HG02970 (cell line): ENCODE measurements around the gene DMKN.

Experiments
- ATAC-seq: cut with Tn5 transposase; IDR thresholded peaks from one replicate; pipeline ENCODE4 v1.9.1; 2021; ENCODE audit warnings: mild to moderate bottlenecking, moderate library complexity, moderate number of reproducible peaks; ENCODE audit not compliant: unreplicated experiment, low FRiP score

The DMKN gene

DNA sequence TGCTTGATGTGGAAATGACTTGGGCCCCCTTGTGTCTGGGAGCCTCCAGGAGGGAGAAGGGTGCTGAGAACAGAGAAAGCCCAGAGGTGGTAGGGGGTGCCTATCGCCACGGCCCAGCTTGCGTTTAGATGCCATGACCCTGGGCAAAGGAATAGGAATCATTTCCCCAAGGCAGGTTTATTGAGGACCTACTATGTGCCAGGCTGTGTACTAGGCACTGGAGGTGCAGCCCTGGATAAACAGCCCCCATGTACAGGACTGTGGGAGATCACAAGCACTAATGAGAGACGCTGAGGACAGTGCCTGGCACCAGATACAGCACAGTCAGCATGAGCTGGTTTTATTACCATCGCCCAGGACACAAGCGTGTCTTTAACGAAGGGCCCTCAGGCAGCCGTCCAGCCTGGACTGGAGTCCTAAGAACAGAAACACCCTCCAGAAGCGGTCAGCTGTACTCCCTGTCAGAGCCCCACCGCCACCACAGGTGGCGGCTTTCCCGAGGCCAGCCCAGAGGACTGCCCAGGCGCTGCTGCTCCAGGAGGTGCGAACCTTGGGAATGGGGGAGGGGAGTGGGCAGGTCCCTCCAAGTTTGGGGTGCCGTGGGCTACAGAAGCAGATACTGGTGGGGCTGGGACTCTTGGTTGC lies 36.6 kb upstream of the DMKN start:
- ATAC-seq, result no peak

GRCh38 chr19:35549174-35549788 lies 35.8 kb upstream of the DMKN start:
- no peak for ATAC-seq

DNA sequence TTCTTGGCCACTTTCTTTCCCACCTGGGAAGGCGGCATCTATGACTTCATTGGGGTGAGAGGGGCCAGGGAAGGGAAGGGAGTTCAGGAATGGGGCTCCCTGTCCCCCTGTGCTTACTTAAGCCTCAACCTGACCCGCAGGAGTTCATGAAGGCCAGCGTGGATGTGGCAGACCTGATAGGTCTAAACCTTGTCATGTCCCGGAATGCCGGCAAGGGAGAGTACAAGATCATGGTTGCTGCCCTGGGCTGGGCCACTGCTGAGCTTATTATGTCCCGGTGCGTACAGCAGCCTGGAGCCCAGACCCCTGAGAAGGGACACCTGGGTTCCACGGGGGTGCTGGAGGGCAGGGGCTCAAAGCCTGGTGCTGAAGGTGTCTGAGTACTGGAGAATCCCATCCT lies 33.1 kb upstream of the DMKN start:
- no peak for ATAC-seq

- ATAC-seq, result peak; percentile 26
Measured at GRCh38 chr19:35545855-35546381, 32.5 kb upstream of the DMKN start.

DNA sequence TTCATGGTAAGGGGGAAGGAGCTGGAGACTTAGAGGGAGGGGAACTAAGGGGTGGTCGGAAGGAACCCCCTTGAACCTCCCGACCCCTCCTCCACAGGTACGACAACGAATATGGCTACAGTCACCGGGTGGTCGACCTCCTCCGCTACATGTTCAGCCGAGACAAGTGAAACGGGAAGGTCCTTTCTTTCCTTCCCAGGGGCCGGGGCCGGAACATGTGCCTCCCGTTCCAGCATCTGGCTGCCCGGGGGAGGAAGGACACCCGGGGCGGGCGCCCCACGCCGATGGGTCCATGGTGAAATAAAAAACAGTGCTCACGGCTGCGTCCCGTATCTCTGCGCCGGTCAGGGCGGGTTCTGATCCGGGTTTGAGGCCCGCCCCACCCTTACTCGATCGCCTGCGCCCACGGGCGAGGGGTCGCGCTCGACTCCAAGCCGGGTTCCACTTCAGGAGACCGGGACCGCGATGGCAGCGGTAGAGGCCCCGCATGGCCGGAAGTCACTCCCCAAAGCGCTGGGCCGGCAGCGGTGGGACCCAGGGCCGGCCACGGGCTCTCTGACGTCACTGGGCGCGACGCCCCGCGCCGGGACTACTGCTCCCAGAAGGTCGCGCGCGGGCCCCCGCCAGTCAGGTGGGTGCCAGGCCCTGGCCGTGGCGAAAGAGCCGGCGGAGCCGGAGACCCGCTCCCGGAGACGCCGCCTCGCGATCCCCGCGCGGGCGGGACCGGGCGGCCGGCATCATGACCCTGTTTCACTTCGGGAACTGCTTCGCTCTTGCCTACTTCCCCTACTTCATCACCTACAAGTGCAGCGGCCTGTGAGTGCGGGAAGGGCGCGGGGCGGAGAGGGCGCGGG lies 31.8 kb upstream of the DMKN start, which contains the start of gene TMEM147:
Gene TMEM147, plus strand, starts transcription at position 626 of the 854 bp plus-strand sequence. Its CDS starts 114 bp downstream, at position 740.
- ATAC-seq, result peak; percentile 85

- ATAC-seq, result no peak
Measured at GRCh38 chr19:35544110-35544802, 30.8 kb upstream of the DMKN start.

DNA sequence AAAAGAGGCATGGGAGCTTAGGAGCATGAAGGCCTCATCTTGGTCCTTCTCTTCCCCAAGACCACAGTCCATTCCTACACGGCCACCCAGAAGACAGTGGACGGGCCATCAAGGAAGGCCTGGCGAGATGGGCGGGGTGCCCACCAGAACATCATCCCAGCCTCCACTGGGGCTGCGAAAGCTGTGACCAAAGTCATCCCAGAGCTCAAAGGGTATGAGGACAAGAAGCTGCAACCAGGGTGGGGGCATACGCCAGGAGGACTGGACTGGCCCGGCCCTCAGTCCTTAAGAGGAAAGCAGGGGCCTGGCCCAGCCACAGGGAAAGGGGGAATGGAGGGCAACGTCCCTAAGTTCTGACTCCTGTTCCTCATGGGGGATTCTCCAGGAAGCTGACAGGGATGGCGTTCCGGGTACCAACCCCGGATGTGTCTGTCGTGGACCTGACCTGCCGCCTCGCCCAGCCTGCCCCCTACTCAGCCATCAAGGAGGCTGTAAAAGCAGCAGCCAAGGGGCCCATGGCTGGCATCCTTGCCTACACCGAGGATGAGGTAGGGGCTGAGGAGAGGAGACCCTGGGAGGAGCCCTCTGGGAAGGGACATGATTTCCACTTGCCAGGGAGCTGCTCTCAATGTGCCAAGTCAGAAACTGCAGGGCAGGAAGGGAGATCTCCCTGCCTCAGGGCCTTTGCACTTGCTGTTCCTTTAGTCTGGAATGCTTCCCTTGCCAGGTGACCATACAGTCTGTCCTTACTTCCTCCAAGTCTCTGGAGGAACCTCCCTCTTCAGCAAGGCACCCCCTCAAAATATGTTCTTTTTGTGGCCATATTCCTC lies 30.0 kb upstream of the DMKN start:
- no peak for ATAC-seq

DNA sequence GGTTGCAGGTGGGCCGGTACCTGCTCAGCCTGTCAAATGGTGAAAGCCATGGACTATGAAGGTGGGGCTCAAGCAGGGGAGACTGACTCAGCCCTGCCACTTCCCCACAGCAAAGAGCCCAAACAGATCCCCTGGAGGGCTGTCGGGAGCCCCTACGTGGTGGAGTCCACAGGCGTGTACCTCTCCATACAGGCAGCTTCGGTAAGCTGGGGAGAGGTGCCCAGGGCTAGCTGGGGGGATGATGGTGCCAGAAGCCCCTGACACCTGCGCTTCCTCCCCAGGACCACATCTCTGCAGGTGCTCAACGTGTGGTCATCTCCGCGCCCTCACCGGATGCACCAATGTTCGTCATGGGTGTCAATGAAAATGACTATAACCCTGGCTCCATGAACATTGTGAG lies 28.8 kb upstream of the DMKN start:
- no peak for ATAC-seq

- ATAC-seq, result no peak
Measured at GRCh38 chr19:35540356-35540927, 27.0 kb upstream of the DMKN start.

DNA sequence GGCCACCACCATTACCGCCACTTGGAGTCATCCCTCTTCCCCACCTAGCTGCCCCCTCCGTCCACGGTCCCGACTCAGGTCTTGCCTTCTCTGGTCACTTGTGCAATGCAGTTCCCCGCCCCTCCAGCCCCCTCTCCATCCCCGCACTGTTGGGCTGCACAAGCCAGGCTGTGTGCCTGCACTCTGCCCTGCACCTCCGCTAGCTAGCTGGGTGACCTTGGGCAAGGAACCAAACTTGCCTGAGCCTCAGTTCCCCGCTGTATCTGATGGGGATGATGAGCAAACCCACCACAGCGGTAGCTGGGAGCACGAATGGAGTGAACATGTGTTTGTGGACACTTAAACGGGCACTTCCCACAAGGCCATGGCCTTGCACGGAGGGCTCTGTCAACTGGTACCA lies 26.4 kb upstream of the DMKN start:
- no peak for ATAC-seq

- no peak for ATAC-seq
Measured at GRCh38 chr19:35539314-35539713, 25.9 kb upstream of the DMKN start.

GRCh38 chr19:35534803-35535480 lies 21.5 kb upstream of the DMKN start:
- ATAC-seq, result no peak

GRCh38 chr19:35533822-35534392 lies 20.5 kb upstream of the DMKN start:
- ATAC-seq, result no peak

DNA sequence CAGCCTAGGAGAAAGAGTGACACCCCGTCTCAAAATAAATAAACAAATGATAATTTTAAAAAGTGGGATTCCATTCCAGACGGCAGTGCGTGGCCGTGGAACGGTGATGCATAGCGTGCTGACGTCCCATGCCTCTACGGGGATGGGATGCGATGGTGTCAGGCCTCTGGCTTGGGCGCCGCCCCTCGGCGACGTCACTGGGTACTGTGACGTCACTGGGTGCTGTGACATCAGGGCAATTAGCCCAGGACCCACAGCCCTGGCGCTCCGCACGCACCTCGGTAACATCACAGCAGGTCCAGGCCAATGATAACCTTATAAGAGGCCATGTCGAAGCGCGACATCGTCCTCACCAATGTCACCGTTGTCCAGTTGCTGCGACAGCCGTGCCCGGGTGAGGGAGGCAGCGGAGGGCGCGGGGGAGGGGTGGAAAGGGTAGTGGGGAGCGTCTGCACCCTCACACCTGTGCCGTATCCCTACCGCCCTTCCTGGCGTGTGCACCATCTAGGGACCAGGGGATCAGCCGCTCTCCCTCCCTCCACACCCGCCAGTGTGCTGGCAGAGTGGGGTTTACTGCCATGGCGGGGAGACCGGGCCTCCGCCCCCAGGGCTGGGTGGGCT lies 19.9 kb upstream of the DMKN start, which contains the start of gene GAPDHS:
Gene GAPDHS, plus strand, starts transcription at position 256 of the 621 bp plus-strand sequence. Its CDS starts 72 bp downstream, at position 328.
- no peak for ATAC-seq

GRCh38 chr19:35531291-35531690 lies 17.8 kb upstream of the DMKN start:
- ATAC-seq, result no peak

DNA sequence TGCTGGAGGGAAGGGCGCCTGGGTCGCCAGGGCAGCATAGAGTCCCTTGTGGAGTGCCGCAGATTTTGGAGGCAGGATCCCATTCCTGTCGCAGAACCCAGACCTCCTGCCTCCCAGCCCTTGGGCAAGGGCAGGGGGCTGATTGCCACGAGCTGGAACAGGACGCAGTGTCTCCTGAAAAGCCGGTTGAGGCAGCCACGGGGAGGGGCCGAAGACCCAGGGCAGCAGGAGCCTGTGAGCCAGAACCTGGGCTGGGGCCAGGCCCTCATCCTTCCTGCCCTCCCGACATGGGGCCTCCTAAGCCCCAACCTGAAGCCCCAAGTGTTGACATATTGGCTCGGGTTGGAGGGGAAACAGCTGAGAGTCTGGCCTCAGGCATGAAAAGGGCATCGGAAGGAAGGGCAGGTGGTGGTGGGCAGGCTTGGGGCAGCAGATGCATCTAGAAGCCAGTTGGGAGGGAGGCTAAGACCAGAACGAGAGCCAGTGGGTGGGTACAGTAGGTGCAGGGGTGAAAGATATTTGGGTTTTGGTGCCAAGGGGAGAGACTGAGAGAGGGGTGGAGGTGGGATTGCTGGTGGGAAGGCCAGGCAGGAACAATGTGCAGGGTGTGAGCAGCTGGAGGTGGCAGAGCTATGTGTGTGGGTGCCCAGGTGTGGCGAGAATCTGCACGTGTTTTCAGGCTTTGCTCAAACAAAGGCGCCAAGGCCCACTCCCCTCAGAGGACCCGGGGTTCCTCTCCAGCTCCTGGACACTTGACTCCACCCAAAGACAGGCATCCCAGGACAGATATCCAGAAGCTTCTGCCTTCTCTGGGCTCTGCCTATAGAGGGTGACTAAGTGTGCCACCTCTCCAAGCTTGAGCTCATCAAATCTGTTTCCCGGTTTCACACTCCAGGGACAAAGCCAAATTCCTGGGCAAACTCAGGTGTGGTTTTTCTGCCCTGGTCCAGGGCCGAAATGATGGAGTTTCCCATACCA lies 16.1 kb upstream of the DMKN start:
- ATAC-seq, result no peak
